OCI-LY7 (cell line): ENCODE data around the gene AP2A1.

ENCODE experiments used
- CTCF ChIP-seq: fragments of 200-600 bp; sonication (generic); conservative IDR thresholded peaks from 2 replicates; pipeline ENCODE4 v1.5.1; 2014; ENCODE audit warnings: mild to moderate bottlenecking, antibody characterized with exemption, low read length, moderate library complexity, mixed read lengths
- EZH2phosphoT487 ChIP-seq: fragments of 200-600 bp; sonication (generic); IDR thresholded peaks from 2 replicates; pipeline ENCODE4 v1.6.1; 2018; ENCODE audit warnings: low read depth, borderline replicate concordance, mild to moderate bottlenecking, mixed run types, antibody characterized with exemption, low read length, moderate library complexity, mixed read lengths

GRCh38 chr19:49809941-49810389, 43.2 kb downstream of the AP2A1 start:
- TF ChIP-seq CTCF, result no peak
- no peak for TF ChIP-seq EZH2phosphoT487
